ENCODE data around the gene WDR1.

DNA sequence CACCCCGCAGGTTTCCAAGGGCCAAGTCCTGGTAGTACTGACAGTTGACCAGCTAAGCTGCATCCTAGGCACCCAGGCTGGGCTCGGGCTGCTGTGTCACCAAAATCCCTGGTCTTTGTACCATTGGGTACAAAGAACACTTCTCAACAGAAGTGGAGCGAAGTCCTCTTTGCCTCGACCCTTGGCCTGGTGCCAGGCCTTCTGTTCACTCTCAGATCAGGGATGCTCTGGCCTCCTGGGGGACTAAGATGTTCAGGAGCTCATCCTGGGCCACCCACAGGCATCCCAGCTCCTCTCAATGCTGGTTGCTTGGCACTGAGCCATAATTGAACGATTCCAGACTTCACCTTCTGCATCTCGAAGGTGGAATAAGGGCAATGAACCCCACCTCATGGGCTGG is 81.5 kb downstream of the WDR1 start:
- TF ChIP-seq, protein P1, sequence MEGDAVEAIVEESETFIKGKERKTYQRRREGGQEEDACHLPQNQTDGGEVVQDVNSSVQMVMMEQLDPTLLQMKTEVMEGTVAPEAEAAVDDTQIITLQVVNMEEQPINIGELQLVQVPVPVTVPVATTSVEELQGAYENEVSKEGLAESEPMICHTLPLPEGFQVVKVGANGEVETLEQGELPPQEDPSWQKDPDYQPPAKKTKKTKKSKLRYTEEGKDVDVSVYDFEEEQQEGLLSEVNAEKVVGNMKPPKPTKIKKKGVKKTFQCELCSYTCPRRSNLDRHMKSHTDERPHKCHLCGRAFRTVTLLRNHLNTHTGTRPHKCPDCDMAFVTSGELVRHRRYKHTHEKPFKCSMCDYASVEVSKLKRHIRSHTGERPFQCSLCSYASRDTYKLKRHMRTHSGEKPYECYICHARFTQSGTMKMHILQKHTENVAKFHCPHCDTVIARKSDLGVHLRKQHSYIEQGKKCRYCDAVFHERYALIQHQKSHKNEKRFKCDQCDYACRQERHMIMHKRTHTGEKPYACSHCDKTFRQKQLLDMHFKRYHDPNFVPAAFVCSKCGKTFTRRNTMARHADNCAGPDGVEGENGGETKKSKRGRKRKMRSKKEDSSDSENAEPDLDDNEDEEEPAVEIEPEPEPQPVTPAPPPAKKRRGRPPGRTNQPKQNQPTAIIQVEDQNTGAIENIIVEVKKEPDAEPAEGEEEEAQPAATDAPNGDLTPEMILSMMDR (conservative IDR thresholded peaks at IDR 0.05): no peak
- TF ChIP-seq EZH2 (IDR thresholded peaks at IDR 0.05; ENCODE audit: low read depth): no peak

Measured in PC-9 (cell line).